ENCODE measurements around the gene BOLA1.

The BOLA1 gene

GRCh38 chr1:149942207-149942606, 42.8 kb downstream of the BOLA1 start:
- Histone ChIP-seq H3K4me3 (ENCODE audit: insufficient read depth, low read depth, low read length) (no peak overlapping the region), H3K36me3 (ENCODE audit: control insufficient read depth, insufficient read depth, low read length) (peaks cover 13% of the 10 kb centered on the region), H3K4me1 (ENCODE audit: control insufficient read depth, insufficient read depth, low read length) (peaks cover 7% of the 10 kb centered on the region), H3K27ac (ENCODE audit: insufficient read depth, low read depth, low read length, poor library complexity, severe bottlenecking) (no peak overlapping the region), H3K9me3 (ENCODE audit: control insufficient read depth, low read length) (no peaks in the 10 kb centered on the region), H3K27me3 (ENCODE audit: control insufficient read depth, insufficient read depth, low read length, poor library complexity, severe bottlenecking) (no peaks in the 10 kb centered on the region)
- WGBS, 2 experiments = 42 to 50% methylated on average over 5 of the region's 5 CpGs

GRCh38 chr1:149942885-149943284, 43.5 kb downstream of the BOLA1 start:
- Histone ChIP-seq H3K4me1 (ENCODE audit: control insufficient read depth, insufficient read depth, low read length) (no peaks in the 10 kb centered on the region), H3K27me3 (ENCODE audit: control insufficient read depth, insufficient read depth, low read length, poor library complexity, severe bottlenecking) (no peaks in the 10 kb centered on the region), H3K4me3 (ENCODE audit: insufficient read depth, low read depth, low read length) (no peak overlapping the region), H3K36me3 (ENCODE audit: control insufficient read depth, insufficient read depth, low read length) (peaks cover 16% of the 10 kb centered on the region), H3K9me3 (ENCODE audit: control insufficient read depth, low read length) (no peaks in the 10 kb centered on the region), H3K27ac (ENCODE audit: insufficient read depth, low read depth, low read length, poor library complexity, severe bottlenecking) (no peak overlapping the region)
- WGBS, 2 experiments = 77 to 84% methylated on average over 1 to 3 of the region's 3 CpGs

GRCh38 chr1:149945206-149945605, 45.8 kb downstream of the BOLA1 start:
- H3K9me3 ChIP-seq (ENCODE audit: control insufficient read depth, low read length) = no peaks in the 10 kb centered on the region
- peaks cover 22% of the 10 kb centered on the region for H3K36me3 ChIP-seq (ENCODE audit: control insufficient read depth, insufficient read depth, low read length)
- H3K4me1 ChIP-seq (ENCODE audit: control insufficient read depth, insufficient read depth, low read length) = no peaks in the 10 kb centered on the region
- no peaks in the 10 kb centered on the region for H3K27me3 ChIP-seq (ENCODE audit: control insufficient read depth, insufficient read depth, low read length, poor library complexity, severe bottlenecking)
- H3K4me3 ChIP-seq (ENCODE audit: insufficient read depth, low read depth, low read length) = no peak overlapping the region
- H3K27ac ChIP-seq (ENCODE audit: insufficient read depth, low read depth, low read length, poor library complexity, severe bottlenecking) = no peak overlapping the region
- 93 to 98% methylated on average over 4 of the region's 4 CpGs for WGBS, 2 experiments

- WGBS, 2 experiments = 35 to 47% methylated on average over 6 of the region's 6 CpGs
- Histone ChIP-seq H3K4me3 (ENCODE audit: insufficient read depth, low read depth, low read length) (no peak overlapping the region), H3K4me1 (ENCODE audit: control insufficient read depth, insufficient read depth, low read length) (no peaks in the 10 kb centered on the region), H3K27ac (ENCODE audit: insufficient read depth, low read depth, low read length, poor library complexity, severe bottlenecking) (no peak overlapping the region), H3K9me3 (ENCODE audit: control insufficient read depth, low read length) (no peaks in the 10 kb centered on the region), H3K27me3 (ENCODE audit: control insufficient read depth, insufficient read depth, low read length, poor library complexity, severe bottlenecking) (no peaks in the 10 kb centered on the region), H3K36me3 (ENCODE audit: control insufficient read depth, insufficient read depth, low read length) (peaks cover 14% of the 10 kb centered on the region)
Measured at GRCh38 chr1:149949911-149950310, 50.5 kb downstream of the BOLA1 start.

All from ectodermal cell (in vitro differentiated cells).